ENCODE data around the gene KDM8. TPM values are rescaled to one million over a fixed set of nuclear protein-coding genes. Genes with fewer than 3 reads are reported as not detected.

Gene KDM8
- total RNA-seq, 1 experiment from 2014 or later = 3.7 TPM

- no peak for TF ChIP-seq CTCF (IDR thresholded peaks at IDR 0.05; ENCODE audit: unreplicated experiment)
- peak overlapping the region; percentile 90 for H3K27ac Mint-ChIP-seq (ENCODE audit: low read depth, unreplicated experiment)
- no peaks in the 10 kb centered on the region for H3K27me3 Mint-ChIP-seq (ENCODE audit: insufficient read depth, unreplicated experiment)
- H3K4me1 Mint-ChIP-seq (ENCODE audit: insufficient read depth, unreplicated experiment) = peaks cover 23% of the 10 kb centered on the region
- intact Hi-C loops (cut with micrococcal nuclease) = no loop called here
- peaks cover 5% of the 10 kb centered on the region for H3K36me3 Mint-ChIP-seq (ENCODE audit: insufficient read depth, unreplicated experiment)
- ChIA-PET POLR2A (interaction anchor here (0.7 to 5.0 kb wide), 10 partner anchors 10 to 103 kb away, joined by 3 to 47 read pairs (median 5); no protein-coding TSS in a partner anchor), CTCF (interaction anchor here (0.6 to 1.4 kb wide), 4 partner anchors 9 to 30 kb away, joined by 3 to 5 read pairs (median 4); no protein-coding TSS in a partner anchor)
- peak; percentile 88 for DNase-seq (ENCODE audit: unreplicated experiment)
- H3K4me3 Mint-ChIP-seq (ENCODE audit: unreplicated experiment) = peak overlapping the region; percentile 3
- no TSS peak for BruUV-seq (replicated peaks)
- H3K9me3 Mint-ChIP-seq (ENCODE audit: unreplicated experiment) = no peaks in the 10 kb centered on the region
These were observed 60.8 kb downstream of the KDM8 start for GRCh38 chr16:27264151-27264550.

DNA sequence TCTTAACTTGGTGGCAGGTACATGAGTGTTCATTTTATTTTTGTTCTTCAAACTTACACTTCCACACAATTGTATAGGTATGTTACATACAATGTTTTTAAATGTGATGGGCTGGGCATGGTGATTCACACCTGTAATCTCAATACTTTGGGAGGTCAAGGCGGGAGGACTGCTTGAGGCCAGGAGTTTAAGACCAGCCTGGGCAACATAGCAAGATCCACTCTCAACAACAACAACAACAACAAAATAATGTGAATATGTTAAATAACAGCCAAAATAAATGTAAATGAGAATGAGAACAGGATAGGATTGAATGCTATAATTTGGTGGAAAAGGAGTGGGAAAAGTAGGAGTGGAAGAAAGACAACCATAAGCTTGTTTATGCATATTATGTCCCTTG lies 62.7 kb downstream of the KDM8 start:
- H3K27ac Mint-ChIP-seq (ENCODE audit: low read depth, unreplicated experiment) = no peak overlapping the region
- H3K4me1 Mint-ChIP-seq (ENCODE audit: insufficient read depth, unreplicated experiment) = peaks cover 27% of the 10 kb centered on the region
- no peak overlapping the region for H3K4me3 Mint-ChIP-seq (ENCODE audit: unreplicated experiment)
- no peaks in the 10 kb centered on the region for H3K9me3 Mint-ChIP-seq (ENCODE audit: unreplicated experiment)
- no peak for TF ChIP-seq CTCF (IDR thresholded peaks at IDR 0.05; ENCODE audit: unreplicated experiment)
- intact Hi-C loops (cut with micrococcal nuclease) = no loop called here
- ChIA-PET CTCF (interaction anchor here (0.6 kb wide), 1 partner anchor 62 kb away, joined by 3 read pairs; no protein-coding TSS in a partner anchor), POLR2A (interaction anchor here (0.8 to 5.0 kb wide), 4 partner anchors 51 to 101 kb away, joined by 3 to 47 read pairs (median 8); no protein-coding TSS in a partner anchor)
- no peak for DNase-seq (ENCODE audit: unreplicated experiment)
- no peaks in the 10 kb centered on the region for H3K27me3 Mint-ChIP-seq (ENCODE audit: insufficient read depth, unreplicated experiment)
- no TSS peak for BruUV-seq (replicated peaks)
- H3K36me3 Mint-ChIP-seq (ENCODE audit: insufficient read depth, unreplicated experiment) = peaks cover 5% of the 10 kb centered on the region

- CTCF ChIA-PET = no interaction called here
- intact Hi-C loops (cut with micrococcal nuclease) = no loop called here
- H3K4me3 Mint-ChIP-seq (ENCODE audit: unreplicated experiment) = peak overlapping the region; percentile 94
- no peak for DNase-seq (ENCODE audit: unreplicated experiment)
- H3K9me3 Mint-ChIP-seq (ENCODE audit: unreplicated experiment) = peaks cover 5% of the 10 kb centered on the region
- H3K27ac Mint-ChIP-seq (ENCODE audit: low read depth, unreplicated experiment) = peak overlapping the region; percentile 99
- H3K36me3 Mint-ChIP-seq (ENCODE audit: insufficient read depth, unreplicated experiment) = peaks cover 5% of the 10 kb centered on the region
- H3K27me3 Mint-ChIP-seq (ENCODE audit: insufficient read depth, unreplicated experiment) = no peaks in the 10 kb centered on the region
- no TSS peak for BruUV-seq (replicated peaks)
- TF ChIP-seq CTCF (IDR thresholded peaks at IDR 0.05; ENCODE audit: unreplicated experiment) = no peak
- POLR2A ChIA-PET = interaction anchor here (1.8 to 1.9 kb wide), 2 partner anchors 9 to 49 kb away, joined by 5 to 8 read pairs; no protein-coding TSS in a partner anchor
- H3K4me1 Mint-ChIP-seq (ENCODE audit: insufficient read depth, unreplicated experiment) = peaks cover 27% of the 10 kb centered on the region
These were observed 63.8 kb downstream of the KDM8 start for GRCh38 chr16:27267037-27267677.

GRCh38 chr16:27268376-27269299 lies 65.3 kb downstream of the KDM8 start, which contains the start of gene NSMCE1:
Gene NSMCE1 (minus strand): TSS chr16:27268772. CDS start chr16:27257570, 11,202 bp downstream.
- H3K27ac Mint-ChIP-seq (ENCODE audit: low read depth, unreplicated experiment) = peak within 1 kb of the TSS; percentile 99
- POLR2A ChIA-PET = interaction anchor here (0.6 to 2.8 kb wide), 17 partner anchors 9 to 65 kb away, joined by 3 to 14 read pairs (median 4); partner anchors contain the start of gene KDM8
- peak within 1 kb of the TSS; percentile 94 for H3K4me3 Mint-ChIP-seq (ENCODE audit: unreplicated experiment)
- no peak for TF ChIP-seq CTCF (IDR thresholded peaks at IDR 0.05; ENCODE audit: unreplicated experiment)
- peak; percentile 96 for DNase-seq (ENCODE audit: unreplicated experiment)
- TSS peak; percentile 94 for BruUV-seq (replicated peaks)
- H3K36me3 Mint-ChIP-seq (ENCODE audit: insufficient read depth, unreplicated experiment) = peaks cover 5% of the 10 kb centered on the region
- H3K27me3 Mint-ChIP-seq (ENCODE audit: insufficient read depth, unreplicated experiment) = no peaks in the 10 kb centered on the region
- CTCF ChIA-PET = interaction anchor here (0.7 to 3.4 kb wide), 5 partner anchors 17 to 99 kb away, joined by 3 to 13 read pairs (median 4); no protein-coding TSS in a partner anchor
- peaks cover 8% of the 10 kb centered on the region for H3K9me3 Mint-ChIP-seq (ENCODE audit: unreplicated experiment)
- intact Hi-C loops (cut with micrococcal nuclease) = loop anchor here (2.0 kb wide), 1 partner anchor 46 kb away; no protein-coding TSS in a partner anchor
- H3K4me1 Mint-ChIP-seq (ENCODE audit: insufficient read depth, unreplicated experiment) = peaks cover 27% of the 10 kb centered on the region
